ENCODE results near the gene UNC5B.

Gene UNC5B

DNA sequence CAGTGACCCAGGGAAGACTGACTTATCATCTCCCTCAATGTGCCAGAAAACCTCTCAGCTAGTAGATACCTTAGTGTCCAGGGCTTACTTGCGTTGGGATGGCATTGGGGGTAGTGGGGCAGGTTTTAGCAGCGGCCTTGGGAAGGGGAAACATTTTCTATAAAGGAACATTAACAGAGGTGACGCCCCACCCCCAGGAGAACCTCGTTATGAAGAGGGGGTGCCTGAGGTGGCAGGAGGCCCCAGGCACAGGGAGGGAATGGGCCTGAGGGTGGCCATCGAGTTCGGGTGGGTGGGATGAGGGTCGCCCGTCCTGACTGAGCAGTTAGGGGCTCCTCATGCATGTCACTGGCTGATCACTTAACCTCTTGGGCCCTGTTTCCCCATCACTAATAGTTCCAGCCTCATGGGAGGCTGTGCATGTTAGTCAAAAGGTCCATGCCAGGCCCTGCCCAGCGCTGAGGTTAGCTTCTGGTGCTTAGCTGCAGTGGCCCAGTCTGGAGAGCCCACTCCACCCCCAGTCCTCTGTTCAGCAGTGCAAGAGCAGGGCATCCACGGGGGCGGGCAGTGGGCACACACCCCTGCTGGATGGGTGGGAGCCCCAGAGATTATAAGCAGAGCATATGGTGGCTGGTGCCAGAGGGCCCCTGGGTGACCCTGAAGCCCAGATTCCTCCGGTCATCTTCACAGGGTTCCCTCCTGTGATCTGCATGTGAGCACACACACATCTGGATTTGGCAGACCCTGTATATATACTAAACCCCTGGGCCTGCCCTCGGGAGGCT, 27.0 kb downstream of the UNC5B start:
- no peak for DNase-seq (ENCODE audit: low read depth)
- TF ChIP-seq, protein P1, sequence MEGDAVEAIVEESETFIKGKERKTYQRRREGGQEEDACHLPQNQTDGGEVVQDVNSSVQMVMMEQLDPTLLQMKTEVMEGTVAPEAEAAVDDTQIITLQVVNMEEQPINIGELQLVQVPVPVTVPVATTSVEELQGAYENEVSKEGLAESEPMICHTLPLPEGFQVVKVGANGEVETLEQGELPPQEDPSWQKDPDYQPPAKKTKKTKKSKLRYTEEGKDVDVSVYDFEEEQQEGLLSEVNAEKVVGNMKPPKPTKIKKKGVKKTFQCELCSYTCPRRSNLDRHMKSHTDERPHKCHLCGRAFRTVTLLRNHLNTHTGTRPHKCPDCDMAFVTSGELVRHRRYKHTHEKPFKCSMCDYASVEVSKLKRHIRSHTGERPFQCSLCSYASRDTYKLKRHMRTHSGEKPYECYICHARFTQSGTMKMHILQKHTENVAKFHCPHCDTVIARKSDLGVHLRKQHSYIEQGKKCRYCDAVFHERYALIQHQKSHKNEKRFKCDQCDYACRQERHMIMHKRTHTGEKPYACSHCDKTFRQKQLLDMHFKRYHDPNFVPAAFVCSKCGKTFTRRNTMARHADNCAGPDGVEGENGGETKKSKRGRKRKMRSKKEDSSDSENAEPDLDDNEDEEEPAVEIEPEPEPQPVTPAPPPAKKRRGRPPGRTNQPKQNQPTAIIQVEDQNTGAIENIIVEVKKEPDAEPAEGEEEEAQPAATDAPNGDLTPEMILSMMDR (IDR thresholded peaks at IDR 0.05; ENCODE audit: insufficient read depth, low read depth, low read length, missing control alignments), result no peak
- H3K4me3 ChIP-seq (ENCODE audit: low read length), result no peak overlapping the region

DNA sequence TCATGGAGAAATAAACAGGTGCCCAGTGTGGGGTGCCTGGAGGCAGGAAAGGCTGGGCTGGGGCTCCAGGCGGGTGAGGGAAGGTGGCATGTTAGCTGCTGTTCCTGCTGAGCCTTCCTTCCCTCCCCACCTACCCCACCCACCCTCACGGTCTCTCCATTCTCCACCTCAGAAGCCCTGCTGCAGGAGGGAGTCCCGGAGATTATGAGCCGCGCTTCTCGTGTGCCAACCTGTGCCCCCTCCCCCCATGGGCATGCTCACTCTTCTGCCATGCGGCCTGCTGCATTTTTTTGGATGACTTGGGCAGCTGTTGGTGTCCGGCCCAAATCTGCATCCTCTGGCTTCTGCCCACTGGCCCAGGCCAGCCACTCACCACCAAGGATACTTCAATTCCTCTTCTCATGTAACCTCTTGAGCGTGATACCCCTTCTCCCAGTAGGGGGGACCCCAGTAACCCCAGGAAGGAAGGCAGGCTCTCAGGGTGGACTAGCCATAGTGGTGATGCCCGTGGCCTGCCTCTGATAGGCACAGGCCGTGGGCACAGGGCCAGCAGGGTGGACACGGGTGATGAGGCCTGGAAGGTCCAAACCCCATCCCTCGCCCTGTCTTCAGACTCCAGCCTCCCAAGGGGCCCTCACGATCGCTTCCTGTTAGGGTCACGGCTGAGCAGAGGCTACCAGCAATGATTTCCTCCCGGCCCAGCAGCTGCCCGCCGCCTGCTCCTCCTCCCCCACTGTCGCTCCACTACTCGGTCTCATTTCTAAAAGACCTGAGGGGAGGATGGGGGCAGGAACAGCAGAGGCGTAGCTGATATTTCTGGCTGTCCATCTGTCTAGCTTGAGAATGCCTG, 27.8 kb downstream of the UNC5B start:
- H3K4me3 ChIP-seq (ENCODE audit: low read length), result no peak overlapping the region
- TF ChIP-seq, protein P1 (IDR thresholded peaks at IDR 0.05; ENCODE audit: insufficient read depth, low read depth, low read length, missing control alignments), result no peak
- no peak for DNase-seq (ENCODE audit: low read depth)

DNA sequence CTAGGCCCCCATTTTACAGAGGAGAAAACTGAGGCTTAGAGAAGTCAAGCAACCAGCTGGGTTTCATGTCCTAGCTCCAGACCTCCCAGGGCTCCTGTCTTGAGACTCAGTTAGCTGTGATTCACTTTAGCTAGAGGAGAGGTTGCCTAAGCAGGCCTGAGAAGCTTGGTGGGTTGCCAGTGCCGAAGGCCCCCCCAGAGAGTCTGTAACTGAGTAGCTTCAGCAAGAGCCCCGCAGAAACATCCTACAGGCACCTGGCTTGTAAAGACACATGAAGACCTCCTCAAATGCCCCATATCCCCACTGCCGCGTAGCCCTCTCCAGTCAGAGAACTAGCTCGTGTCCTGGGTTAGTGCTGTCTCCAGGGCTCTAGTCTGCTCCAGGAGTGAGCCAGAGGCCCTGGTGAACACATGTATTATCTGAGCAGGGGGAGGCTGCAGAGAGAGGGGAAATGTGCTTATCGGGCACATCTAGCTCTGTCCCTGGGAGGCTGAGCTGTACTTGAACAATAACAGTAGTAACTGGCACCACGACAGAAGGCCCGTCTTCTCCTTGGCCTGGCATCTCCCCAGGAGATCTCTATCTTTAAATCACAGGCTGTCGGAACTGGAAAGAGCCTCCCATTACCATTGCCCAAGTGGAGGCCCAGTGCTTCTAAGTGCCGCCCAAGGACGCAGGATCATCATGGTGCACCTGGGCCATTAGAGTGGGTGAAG, 28.9 kb downstream of the UNC5B start:
- TF ChIP-seq, protein P1 (IDR thresholded peaks at IDR 0.05; ENCODE audit: insufficient read depth, low read depth, low read length, missing control alignments), result no peak
- H3K4me3 ChIP-seq (ENCODE audit: low read length), result no peak overlapping the region
- no peak for DNase-seq (ENCODE audit: low read depth)

DNA sequence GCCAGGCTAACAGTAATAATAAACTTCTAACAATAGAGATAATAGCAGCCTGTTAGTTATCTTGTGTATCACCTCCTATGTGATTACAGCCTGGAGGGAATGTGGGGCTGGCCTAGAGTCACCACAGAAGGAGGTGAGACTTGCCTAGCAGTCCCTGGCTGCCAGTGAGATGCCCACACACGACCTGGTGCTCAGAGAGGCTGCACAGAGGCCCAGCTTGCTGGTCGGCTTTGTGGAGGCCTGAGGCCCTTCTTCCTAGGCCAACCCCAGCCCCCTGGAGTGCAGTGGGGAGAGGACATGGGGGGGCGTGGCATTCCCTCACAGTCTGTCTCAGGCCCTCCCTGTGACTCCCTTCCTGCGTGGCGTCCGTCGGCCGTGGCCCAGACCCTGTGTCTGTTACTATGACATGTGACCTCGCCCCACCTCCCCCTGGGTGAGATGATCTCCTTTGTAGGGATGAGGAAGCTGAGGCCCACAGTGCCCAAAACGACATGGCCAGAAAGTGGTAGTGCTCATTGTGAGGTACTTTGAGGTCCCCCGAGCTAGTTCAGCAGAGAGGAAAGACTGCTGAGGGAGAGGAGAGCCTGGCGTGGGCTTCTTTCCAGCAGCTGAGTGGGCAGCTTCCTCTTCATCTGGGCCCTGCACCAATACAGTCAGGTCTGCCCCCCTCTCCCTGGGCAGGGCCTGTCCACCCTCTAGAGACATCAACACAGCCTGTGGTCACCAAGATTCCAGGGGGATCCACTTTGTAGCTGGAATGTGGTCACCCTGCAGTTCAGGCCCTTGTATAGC, 29.7 kb downstream of the UNC5B start:
- DNase-seq (ENCODE audit: low read depth), result no peak
- TF ChIP-seq, protein P1 (IDR thresholded peaks at IDR 0.05; ENCODE audit: insufficient read depth, low read depth, low read length, missing control alignments), result no peak
- no peak overlapping the region for H3K4me3 ChIP-seq (ENCODE audit: low read length)

DNA sequence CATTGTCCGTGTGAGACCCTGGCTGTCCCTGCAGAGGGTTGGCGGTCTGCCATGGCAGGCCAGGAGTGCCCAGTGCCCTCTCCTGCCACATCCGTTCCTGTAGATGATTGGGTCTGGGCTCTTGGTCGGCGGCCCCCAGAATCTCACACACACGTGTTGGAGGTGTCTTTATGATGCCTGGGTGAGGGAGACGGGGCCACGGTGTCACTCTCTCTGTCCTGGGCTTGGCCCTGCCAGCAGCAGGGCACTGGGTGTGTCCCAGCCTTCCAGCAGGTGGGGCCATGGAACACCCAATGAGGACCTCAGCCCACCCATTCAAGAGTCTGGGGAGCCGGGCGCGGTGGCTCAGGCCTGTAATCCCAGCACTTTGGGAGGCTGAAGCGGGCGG, 30.2 kb downstream of the UNC5B start:
- TF ChIP-seq, protein P1 (IDR thresholded peaks at IDR 0.05; ENCODE audit: insufficient read depth, low read depth, low read length, missing control alignments), result no peak
- no peak overlapping the region for H3K4me3 ChIP-seq (ENCODE audit: low read length)
- no peak for DNase-seq (ENCODE audit: low read depth)

DNA sequence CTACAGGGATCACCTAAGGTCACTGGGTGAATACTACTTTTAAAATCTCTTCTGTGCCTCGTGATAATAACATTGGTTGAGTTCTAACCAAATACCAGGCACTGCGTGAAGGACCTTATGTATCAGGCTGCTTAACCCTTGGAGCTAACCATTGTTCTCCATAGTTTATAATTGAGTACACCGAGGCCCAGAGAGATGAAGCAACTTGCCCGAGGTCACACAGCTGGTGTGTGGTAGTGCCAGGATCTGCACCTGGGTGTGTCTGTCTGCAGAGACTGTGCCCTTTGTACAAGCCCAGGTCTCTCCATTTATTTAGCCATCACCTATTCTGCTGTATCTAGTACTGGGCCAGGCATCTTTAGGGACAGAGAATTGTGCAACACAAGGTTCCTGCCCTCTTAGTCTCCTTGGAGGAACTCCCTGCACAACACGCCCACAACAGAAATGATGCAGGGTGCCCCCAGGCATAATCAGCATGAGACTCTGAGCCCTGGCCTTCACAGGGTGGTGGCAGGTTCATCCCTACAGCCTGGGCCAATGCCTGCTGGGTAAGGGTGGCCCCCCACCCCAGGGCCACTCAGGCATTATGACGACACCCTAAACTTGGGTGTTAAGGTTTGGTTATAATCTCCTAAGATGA, 31.5 kb downstream of the UNC5B start:
- peak; percentile 90 for DNase-seq (ENCODE audit: low read depth)
- TF ChIP-seq, protein P1 (IDR thresholded peaks at IDR 0.05; ENCODE audit: insufficient read depth, low read depth, low read length, missing control alignments), result no peak

More for the DNA sequence above, 31.5 kb downstream of the UNC5B start:
- no peak overlapping the region for H3K4me3 ChIP-seq (ENCODE audit: low read length)
